ENCODE results near the gene CTNNA2. TPM values are rescaled to one million over a fixed set of nuclear protein-coding genes. Genes with fewer than 3 reads are reported as not detected.

The CTNNA2 gene
- total RNA-seq, 2 donors from 2014 or later: 0.17 to 0.88 TPM

DNA sequence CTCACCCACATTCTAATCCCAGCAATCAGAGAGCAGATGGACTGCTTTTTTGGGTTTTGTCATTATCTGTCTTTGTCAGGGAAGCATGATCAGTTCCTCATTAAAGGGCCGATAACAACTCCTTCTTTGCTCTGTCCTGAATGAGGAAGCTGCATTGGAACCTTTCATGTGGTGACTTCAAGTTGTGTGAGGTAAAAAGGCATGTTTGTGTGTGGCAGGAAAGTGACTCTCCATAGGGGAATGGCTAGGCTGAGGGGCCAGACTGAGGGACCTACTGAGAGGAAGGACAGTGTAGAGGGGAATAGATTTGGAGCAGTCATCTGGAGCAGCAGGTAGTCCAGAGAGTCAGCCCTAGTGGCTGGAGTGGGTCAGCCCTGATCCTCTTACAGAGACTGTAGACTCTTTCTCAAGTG, 815.3 kb downstream of the CTNNA2 start:
- H3K36me3 ChIP-seq: no peaks in the 10 kb centered on the region

DNA sequence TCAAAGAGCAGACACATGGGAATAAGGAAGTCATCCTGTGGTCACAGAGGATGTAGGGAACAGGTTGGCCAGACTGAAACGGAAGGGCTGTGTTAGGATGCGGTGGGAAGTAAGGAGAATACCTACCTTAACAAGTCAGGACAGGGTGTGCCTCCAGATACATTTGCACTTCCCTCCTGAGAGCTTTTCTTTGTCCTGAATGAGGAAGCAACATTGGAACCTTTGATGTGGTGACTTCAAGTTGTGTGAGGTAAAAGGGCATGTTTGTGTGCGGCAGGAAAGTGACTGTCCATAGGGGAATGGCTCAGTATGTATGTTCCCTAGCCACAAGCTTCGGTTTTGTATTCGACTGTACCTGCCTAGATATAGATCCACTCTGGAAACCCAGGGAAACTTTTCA, 816.6 kb downstream of the CTNNA2 start:
- Histone ChIP-seq H3K27me3 (no peaks in the 10 kb centered on the region), H3K4me3 (no peak overlapping the region), H3K9me3 (no peaks in the 10 kb centered on the region), H3K9ac (ENCODE audit: low read depth in 2 of 2, low read length in 2 of 2) (no peak overlapping the region), H3K4me1 (no peaks in the 10 kb centered on the region), H3K36me3 (no peaks in the 10 kb centered on the region), H3K27ac (no peak overlapping the region)
- intact Hi-C loops (cut with DNase I): loop anchor here (10.0 kb wide), 1 partner anchor 175 kb away; no protein-coding TSS in a partner anchor
- TF ChIP-seq, protein P1, sequence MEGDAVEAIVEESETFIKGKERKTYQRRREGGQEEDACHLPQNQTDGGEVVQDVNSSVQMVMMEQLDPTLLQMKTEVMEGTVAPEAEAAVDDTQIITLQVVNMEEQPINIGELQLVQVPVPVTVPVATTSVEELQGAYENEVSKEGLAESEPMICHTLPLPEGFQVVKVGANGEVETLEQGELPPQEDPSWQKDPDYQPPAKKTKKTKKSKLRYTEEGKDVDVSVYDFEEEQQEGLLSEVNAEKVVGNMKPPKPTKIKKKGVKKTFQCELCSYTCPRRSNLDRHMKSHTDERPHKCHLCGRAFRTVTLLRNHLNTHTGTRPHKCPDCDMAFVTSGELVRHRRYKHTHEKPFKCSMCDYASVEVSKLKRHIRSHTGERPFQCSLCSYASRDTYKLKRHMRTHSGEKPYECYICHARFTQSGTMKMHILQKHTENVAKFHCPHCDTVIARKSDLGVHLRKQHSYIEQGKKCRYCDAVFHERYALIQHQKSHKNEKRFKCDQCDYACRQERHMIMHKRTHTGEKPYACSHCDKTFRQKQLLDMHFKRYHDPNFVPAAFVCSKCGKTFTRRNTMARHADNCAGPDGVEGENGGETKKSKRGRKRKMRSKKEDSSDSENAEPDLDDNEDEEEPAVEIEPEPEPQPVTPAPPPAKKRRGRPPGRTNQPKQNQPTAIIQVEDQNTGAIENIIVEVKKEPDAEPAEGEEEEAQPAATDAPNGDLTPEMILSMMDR (IDR thresholded peaks at IDR 0.05): no peak
- DNase-seq: no peak

More for the DNA sequence above, 815.3 kb downstream of the CTNNA2 start:
- TF ChIP-seq, protein P1 (IDR thresholded peaks at IDR 0.05): no peak
- no peak overlapping the region for H3K4me3 ChIP-seq
- H3K4me1 ChIP-seq: no peaks in the 10 kb centered on the region
- no peaks in the 10 kb centered on the region for H3K9me3 ChIP-seq
- H3K27ac ChIP-seq: no peak overlapping the region
- H3K27me3 ChIP-seq: no peaks in the 10 kb centered on the region
- H3K9ac ChIP-seq (ENCODE audit: low read depth in 2 of 2, low read length in 2 of 2): no peak overlapping the region
- intact Hi-C loops (cut with DNase I): loop anchor here (10.0 kb wide), 1 partner anchor 177 kb away; no protein-coding TSS in a partner anchor
- no peak for DNase-seq

DNA sequence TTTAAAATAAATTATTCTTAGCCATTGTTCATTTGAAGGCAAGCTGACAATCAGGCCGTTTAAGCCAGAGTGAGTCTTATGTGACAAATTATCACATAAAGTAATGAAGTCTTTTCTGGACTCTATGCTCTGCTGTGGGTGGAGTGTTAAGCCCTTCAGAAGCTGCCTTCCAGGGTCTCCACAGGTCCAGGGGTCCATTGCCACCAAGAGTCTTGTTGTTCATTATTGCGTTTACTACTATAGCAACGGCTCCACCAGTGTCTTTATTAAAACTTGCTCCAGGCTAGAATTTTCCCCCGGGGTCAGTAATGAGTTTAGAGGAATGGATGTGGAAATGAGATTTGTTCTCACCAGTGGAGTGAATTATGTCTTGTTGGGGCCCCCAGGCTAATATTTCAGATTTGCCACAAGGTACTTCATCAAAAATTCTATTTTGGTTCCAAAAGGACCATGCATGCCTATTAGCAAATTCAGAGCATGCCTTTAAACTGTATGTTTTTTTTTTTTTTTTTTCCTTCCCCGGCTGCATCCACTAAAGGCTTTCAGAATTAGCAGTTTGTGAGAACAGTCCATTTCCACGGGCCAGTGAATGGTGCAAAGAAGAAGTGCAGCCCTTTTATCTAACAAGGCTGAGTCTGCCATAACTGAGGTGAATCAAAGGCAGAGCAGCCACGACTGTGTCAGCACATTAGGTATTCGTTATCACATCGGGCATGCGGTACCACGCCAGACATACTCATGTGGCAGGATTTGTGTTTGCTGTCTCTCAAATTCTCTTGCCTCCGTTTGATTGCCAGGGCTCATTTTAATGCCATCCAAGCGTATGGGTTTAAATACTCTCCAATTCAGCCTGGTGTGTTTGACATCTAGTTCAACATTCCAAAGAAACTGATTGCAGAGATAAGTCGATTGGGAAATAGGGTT, 817.9 kb downstream of the CTNNA2 start:
- Histone ChIP-seq H3K36me3 (no peaks in the 10 kb centered on the region), H3K4me1 (no peaks in the 10 kb centered on the region), H3K9ac (ENCODE audit: low read depth in 2 of 2, low read length in 2 of 2) (no peak overlapping the region), H3K9me3 (no peaks in the 10 kb centered on the region), H3K27ac (no peak overlapping the region), H3K4me3 (no peak overlapping the region), H3K27me3 (no peaks in the 10 kb centered on the region)
- intact Hi-C loops (cut with DNase I): no loop called here
- DNase-seq: no peak
- TF ChIP-seq, protein P1 (IDR thresholded peaks at IDR 0.05): no peak

DNA sequence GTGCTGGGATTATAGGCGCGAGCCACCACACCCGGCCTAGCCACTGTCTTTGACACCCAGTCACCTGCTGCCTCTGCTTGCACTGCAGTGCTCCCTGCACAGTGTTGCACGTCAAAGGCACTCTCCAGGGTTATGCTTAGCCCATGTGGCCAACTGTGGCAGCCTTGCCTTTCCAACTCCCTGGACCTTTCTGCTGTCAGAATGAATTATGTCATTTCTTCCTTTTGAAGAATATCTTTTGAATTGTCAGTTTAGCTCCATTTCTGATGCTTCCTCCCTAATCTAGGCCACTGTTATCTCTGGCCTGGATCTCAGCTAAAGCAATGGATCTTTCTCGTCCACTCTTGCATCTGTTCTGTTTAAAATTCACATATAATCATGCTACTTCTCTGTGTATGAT, 821.0 kb downstream of the CTNNA2 start:
- intact Hi-C loops (cut with DNase I): no loop called here

DNA sequence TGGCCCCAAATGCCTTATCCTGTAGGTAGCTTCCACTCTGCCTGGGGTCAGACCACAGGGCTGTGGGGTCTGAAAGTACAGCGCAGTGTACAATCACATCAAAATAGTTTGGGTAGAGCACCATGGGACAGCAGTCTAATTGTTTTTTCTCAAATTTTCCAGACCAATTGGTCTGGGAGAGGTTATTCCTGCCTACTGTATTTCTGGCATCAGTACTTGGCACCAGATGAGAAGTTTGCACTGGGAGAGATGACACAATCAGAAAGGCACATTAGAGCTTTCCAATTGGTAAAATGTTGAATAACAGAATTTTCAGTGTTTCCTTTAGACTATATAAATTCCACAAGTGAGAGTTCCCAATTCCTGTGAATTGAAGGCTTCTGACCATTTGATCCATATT, 822.6 kb downstream of the CTNNA2 start:
- Histone ChIP-seq H3K27me3 (no peaks in the 10 kb centered on the region), H3K27ac (no peak overlapping the region)
- intact Hi-C loops (cut with DNase I): no loop called here

More for the DNA sequence above, 821.0 kb downstream of the CTNNA2 start:
- Histone ChIP-seq H3K27me3 (no peaks in the 10 kb centered on the region), H3K9me3 (no peaks in the 10 kb centered on the region), H3K4me3 (no peak overlapping the region), H3K27ac (no peak overlapping the region), H3K9ac (ENCODE audit: low read depth in 2 of 2, low read length in 2 of 2) (no peak overlapping the region), H3K4me1 (no peaks in the 10 kb centered on the region), H3K36me3 (no peaks in the 10 kb centered on the region)
- TF ChIP-seq, protein P1 (IDR thresholded peaks at IDR 0.05): no peak
- DNase-seq: no peak

More for the DNA sequence above, 822.6 kb downstream of the CTNNA2 start:
- no peaks in the 10 kb centered on the region for H3K4me1 ChIP-seq
- DNase-seq: no peak
- no peak overlapping the region for H3K9ac ChIP-seq (ENCODE audit: low read depth in 2 of 2, low read length in 2 of 2)
- no peaks in the 10 kb centered on the region for H3K9me3 ChIP-seq
- H3K4me3 ChIP-seq: no peak overlapping the region
- no peaks in the 10 kb centered on the region for H3K36me3 ChIP-seq
- TF ChIP-seq, protein P1 (IDR thresholded peaks at IDR 0.05): no peak

Measured in colonic mucosa (tissue), 4 donors.